HL-60 (cell line): ENCODE measurements around the gene HMGCS2.

Source experiments
- DNase-seq, 2 experiments: peaks; one replicate each; pipeline ENCODE4 v3.0.0-alpha.2; 2010 to 2020; ENCODE audit warnings: low read depth in 1 of 2, low spot score in 1 of 2
- H3K27ac ChIP-seq: fragments of 250-450 bp; sonication (Bioruptor Pico); replicated peaks from 2 replicates; pipeline ENCODE4 v1.5.1; 2020; ENCODE audit warnings: mild to moderate bottlenecking, moderate library complexity
- H3K27me3 ChIP-seq: fragments of 250-450 bp; sonication (Bioruptor Pico); 2 replicates; pipeline ENCODE4 v1.5.1; 2021; ENCODE audit warnings: mild to moderate bottlenecking, moderate library complexity; ENCODE audit not compliant: insufficient read depth, poor library complexity, severe bottlenecking
- H3K4me3 ChIP-seq: replicated peaks from 2 replicates; pipeline ENCODE4 v1.5.1; 2011; ENCODE audit warnings: mild to moderate bottlenecking, control low read depth, low read length; ENCODE audit not compliant: insufficient read depth
- GABPA ChIP-seq: IDR thresholded peaks from 2 replicates; pipeline ENCODE4 v1.6.1; 2012; ENCODE audit warnings: low read depth
- POLR2AphosphoS5 ChIP-seq: IDR thresholded peaks from 2 replicates; pipeline ENCODE4 v1.6.1; 2012; ENCODE audit warnings: low read depth
- SPI1 ChIP-seq: IDR thresholded peaks from 2 replicates; pipeline ENCODE4 v1.6.1; 2012; ENCODE audit warnings: low read depth, mild to moderate bottlenecking, borderline replicate concordance
- TF ChIP-seq, protein P1 (sequence below): IDR thresholded peaks from one replicate; pipeline ENCODE4 v1.5.1; 2011; ENCODE audit warnings: low read length, control low read depth, inconsistent platforms; ENCODE audit not compliant: insufficient read depth
- TF ChIP-seq, protein P2 (sequence below): IDR thresholded peaks from 2 replicates; pipeline ENCODE4 v1.6.1; 2012; ENCODE audit warnings: low read depth; ENCODE audit not compliant: insufficient replicate concordance

The HMGCS2 gene

DNA sequence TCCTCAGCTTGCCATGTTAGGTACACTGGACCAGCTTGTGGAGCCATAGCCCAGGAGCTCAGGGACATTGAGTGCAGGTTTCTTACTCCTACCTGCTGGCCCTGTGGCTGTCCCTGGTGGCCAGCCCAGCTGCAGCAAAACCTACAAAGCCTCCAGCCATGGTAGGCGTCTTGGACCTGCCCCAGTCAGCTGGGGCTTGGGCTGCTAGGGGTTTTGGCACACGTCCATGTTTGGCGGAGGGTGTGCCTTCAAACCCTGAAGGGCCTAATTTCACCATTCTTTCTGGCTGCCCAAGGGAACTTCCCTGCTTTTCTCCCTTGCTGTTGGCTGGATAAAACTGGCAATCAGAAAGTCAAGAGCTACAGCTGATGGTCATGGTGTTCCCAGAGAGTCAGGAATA is 25.4 kb downstream of the HMGCS2 start:
- H3K4me3 ChIP-seq = no peak overlapping the region
- TF ChIP-seq POLR2AphosphoS5 (0 out of 2 replicates have a peak, but pooled peaks have one; percentile 5), SPI1 (no peak)
- TF ChIP-seq, protein P1, sequence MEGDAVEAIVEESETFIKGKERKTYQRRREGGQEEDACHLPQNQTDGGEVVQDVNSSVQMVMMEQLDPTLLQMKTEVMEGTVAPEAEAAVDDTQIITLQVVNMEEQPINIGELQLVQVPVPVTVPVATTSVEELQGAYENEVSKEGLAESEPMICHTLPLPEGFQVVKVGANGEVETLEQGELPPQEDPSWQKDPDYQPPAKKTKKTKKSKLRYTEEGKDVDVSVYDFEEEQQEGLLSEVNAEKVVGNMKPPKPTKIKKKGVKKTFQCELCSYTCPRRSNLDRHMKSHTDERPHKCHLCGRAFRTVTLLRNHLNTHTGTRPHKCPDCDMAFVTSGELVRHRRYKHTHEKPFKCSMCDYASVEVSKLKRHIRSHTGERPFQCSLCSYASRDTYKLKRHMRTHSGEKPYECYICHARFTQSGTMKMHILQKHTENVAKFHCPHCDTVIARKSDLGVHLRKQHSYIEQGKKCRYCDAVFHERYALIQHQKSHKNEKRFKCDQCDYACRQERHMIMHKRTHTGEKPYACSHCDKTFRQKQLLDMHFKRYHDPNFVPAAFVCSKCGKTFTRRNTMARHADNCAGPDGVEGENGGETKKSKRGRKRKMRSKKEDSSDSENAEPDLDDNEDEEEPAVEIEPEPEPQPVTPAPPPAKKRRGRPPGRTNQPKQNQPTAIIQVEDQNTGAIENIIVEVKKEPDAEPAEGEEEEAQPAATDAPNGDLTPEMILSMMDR = no peak
- TF ChIP-seq, protein P2, sequence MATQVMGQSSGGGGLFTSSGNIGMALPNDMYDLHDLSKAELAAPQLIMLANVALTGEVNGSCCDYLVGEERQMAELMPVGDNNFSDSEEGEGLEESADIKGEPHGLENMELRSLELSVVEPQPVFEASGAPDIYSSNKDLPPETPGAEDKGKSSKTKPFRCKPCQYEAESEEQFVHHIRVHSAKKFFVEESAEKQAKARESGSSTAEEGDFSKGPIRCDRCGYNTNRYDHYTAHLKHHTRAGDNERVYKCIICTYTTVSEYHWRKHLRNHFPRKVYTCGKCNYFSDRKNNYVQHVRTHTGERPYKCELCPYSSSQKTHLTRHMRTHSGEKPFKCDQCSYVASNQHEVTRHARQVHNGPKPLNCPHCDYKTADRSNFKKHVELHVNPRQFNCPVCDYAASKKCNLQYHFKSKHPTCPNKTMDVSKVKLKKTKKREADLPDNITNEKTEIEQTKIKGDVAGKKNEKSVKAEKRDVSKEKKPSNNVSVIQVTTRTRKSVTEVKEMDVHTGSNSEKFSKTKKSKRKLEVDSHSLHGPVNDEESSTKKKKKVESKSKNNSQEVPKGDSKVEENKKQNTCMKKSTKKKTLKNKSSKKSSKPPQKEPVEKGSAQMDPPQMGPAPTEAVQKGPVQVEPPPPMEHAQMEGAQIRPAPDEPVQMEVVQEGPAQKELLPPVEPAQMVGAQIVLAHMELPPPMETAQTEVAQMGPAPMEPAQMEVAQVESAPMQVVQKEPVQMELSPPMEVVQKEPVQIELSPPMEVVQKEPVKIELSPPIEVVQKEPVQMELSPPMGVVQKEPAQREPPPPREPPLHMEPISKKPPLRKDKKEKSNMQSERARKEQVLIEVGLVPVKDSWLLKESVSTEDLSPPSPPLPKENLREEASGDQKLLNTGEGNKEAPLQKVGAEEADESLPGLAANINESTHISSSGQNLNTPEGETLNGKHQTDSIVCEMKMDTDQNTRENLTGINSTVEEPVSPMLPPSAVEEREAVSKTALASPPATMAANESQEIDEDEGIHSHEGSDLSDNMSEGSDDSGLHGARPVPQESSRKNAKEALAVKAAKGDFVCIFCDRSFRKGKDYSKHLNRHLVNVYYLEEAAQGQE = no peak
- no peak overlapping the region for H3K27ac ChIP-seq
- no peaks in the 10 kb centered on the region for H3K27me3 ChIP-seq
- DNase-seq = no peak

DNA sequence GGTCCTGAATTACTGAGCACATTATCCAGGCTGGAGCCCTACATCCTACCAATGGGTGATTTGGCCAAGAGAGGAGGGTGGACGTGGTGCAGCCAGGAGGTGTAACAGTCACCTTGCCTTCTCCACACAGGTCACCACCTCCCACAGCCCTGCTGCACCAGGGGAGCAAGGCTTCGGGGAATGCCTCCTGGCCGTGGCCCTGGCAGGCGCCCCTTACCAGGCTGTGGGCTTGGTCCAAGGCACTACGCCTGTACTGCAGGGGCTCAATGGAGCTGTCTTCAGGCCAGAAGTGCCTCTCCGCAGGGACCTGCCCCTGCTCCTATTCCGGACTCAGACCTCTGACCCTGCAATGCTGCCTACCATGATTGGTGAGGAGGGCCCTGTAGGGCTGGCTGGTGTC is 26.0 kb downstream of the HMGCS2 start:
- H3K27me3 ChIP-seq = no peaks in the 10 kb centered on the region
- DNase-seq = no peak
- H3K4me3 ChIP-seq = no peak overlapping the region
- TF ChIP-seq, protein P2 = no peak
- TF ChIP-seq SPI1 (no peak), POLR2AphosphoS5 (no peak; the same call in 1 of the 2 replicates), GABPA (no peak)
- no peak overlapping the region for H3K27ac ChIP-seq

DNA sequence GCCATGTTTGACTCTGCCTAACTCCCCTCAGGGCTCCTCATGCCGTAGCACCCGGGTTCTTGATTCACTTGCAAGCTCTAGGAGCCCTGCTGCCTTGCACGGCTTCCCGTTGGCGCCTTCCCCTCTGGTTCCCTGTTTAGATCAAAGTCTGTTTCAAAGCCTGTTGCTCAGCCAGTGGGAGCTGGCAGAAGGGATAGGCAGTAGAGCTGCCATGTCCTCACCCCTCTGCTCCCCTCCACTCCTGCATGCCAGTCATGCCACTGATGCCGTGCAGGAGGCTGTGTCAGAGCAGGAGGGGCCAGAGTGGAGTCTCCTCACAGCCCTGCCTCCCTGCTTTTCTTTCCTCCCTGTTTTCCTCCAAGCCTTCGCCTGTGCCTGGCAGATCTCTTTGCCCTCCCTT is 26.5 kb downstream of the HMGCS2 start:
- DNase-seq = no peak
- TF ChIP-seq, protein P2 = no peak
- TF ChIP-seq, protein P1 = no peak
- TF ChIP-seq SPI1 = no peak
- Histone ChIP-seq H3K27me3 (no peaks in the 10 kb centered on the region), H3K27ac (no peak overlapping the region), H3K4me3 (no peak overlapping the region)
